Measurements from ENCODE around the gene PDE6G.

The PDE6G gene

DNA sequence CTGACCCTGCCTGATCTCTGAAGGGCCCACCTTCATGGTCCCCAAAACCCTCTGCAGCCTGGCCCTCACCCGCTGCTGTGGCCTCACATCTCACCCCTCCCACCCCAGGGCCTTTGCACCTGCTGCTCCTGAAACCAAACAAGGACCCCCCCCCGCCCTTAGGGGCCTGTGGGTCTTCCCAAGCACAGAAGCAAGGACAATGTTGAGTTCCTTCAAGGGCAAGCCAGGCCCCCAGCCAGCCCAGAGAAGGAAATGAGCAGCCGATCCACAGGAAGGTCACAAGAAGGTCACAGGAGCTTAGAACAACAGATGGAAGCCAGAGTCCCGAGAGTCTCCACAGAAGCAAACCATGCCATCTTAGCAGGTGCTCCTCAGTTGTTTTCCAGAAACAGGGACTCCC, 493 bp upstream of the PDE6G start:
- DNase-seq: no peak

GRCh38 chr17:81655378-81656117, 794 bp downstream of the PDE6G start:
- DNase-seq: no peak

GRCh38 chr17:81652906-81653771, 3.2 kb downstream of the PDE6G start:
- no peak for DNase-seq

DNA sequence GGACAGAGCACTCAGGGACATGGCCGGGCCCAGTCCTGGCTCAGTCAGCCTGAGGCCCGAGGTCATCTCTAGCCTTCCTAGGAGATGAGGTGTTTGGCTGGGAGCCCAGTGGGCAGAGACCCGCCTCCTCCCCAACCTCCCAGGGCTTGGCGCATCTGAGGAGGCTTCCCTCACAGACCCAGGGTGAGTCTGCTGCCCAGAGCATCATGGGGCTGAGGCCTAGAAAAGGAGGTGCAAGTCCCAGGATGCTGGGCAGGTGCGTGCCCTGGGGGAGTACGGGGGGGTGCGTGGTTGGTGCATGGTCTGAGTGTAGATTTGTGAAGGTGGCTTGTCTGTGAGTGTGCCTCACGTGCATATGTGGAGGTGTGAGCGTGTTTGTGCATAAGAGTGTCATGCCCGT, 4.7 kb downstream of the PDE6G start:
- no peak for DNase-seq

GRCh38 chr17:81650951-81651350, 5.4 kb downstream of the PDE6G start:
- DNase-seq: no peak

- DNase-seq: no peak
Measured at GRCh38 chr17:81648707-81649085, 7.6 kb downstream of the PDE6G start.

- DNase-seq: no peak
Measured at GRCh38 chr17:81648013-81648706, 8.2 kb downstream of the PDE6G start.

- DNase-seq: no peak
Measured at GRCh38 chr17:81647640-81648012, 8.7 kb downstream of the PDE6G start.

- no peak for DNase-seq
Measured at GRCh38 chr17:81646869-81647600, 9.3 kb downstream of the PDE6G start.

- DNase-seq: no peak
Measured at GRCh38 chr17:81644976-81645952, 11.1 kb downstream of the PDE6G start.

DNA sequence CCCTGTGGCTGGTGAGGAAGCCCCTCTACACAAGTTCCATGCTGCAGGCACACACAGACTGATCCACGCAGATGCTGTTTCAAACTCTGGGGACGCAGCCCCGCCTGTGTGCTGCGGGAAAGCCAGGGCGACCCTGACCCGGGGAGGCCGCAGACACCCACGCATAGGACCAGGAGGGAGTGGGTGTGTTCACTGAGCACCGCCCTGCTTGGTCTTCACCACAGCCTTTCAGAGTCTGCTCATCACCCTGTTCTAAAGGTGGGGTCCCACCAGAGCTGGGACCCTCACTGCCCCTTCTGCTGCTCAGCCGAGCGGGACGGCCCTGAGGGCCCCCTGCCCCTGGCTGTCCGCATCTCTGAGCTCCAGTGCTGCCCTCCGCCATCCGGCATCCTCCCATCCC, 11.8 kb downstream of the PDE6G start:
- DNase-seq: no peak

DNA sequence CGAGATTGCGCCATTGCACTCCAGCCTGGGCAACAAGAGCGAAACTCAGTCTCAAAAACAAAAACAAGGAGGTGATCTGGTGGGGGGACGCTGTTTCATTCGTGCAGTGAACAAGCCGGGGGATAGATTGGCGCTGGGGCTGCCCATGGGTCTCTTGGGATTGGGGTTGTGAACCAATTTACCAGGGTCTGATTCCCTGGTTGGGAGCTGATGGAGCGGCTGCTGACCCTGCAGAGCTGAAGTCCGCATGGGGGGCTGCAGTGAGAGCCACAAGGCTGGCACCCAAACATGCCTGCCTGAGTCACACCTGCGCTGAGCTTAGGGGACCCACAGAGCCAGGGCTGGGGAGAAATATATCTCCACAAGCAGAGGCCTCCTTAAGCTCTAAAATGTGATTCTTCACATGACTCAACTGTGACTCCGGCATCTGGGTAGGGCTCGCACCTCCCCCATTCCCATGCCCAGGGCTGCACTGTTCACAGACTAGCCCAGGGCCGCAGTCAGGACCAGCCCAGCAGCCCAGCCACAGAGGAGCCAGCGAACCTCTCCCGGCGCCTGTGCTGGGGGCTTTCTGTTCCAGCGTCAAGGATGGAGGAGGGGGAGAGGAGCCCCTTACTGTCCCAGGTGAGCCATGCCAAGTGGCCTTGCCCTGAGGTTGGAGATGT, 14.4 kb downstream of the PDE6G start:
- DNase-seq: no peak

DNA sequence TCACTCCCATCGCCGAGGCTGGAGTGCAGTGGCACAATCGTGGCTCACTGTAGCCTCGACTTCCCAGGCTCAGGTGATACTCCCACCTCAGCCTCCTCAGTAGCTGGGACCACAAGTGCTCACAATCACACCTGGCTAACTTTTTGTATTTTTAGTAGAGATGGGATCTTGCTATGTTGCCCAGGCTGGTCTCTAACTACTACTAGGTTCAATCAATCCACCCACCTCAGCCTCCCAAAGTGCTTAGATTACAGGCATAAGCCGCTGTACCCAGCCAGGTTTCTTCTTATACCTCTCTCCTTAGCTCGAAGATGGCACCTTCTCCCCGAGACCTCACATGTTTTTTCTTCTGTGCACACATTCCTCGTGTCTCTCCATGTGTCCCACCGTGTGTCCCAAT, 16.3 kb downstream of the PDE6G start:
- no peak for DNase-seq

DNA sequence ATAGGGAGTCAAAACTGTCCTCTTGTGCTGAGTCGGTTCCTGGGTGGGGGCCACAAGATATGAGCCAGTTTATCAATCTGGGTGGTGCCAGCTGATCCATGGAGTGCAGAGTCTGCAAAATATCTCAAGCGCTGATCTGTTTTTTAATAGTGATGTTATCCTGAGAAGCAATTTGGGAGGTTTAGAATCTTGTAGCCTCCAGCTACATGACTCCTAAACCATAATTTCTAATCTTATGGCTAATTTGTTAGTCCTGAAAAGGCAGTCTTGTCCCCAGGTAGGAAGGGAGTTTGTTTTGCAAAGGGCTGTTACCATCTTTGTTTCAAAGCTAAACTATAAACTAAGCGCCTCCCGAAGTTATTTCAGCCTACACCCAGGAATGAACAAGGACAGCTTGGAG, 17.7 kb downstream of the PDE6G start:
- DNase-seq: no peak

DNA sequence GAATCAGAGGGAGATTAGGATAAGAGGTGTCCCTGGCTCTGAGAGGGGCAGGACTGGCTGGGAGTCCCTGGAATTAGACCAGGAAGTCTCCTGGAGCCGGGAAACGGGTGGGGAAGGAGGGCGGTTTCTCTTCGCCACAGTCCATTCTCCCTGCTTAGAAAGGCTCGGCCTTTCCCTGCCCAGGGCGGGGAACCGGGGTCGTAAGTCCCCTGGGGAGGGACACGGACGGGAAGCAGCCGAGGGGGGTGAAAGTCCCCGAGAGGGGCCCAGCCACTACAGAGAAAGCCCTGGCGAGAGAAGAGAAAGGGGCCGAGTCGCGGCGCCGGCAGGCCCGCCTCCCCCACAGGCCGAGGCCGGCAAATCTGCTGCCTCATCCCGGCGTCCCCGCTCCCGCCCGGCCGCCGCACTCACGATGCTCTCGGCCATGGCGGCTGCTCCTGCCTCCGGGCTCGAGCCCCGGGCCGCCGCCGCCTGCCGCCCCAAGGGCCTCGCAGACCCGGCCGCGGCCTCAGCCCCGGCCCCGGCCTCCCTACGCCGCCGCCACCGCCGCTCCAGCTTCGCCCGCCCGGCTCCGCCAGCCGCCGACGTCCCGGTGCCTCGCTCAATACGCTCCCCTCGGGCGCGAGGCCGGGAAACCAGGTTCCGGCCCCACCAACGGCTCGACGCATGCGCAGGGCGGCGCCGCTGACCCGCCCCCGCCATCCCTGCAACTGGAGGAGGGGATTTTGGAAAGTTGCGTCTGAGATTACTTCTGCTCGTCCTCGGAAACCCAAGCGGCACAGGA, 19.6 kb downstream of the PDE6G start, which contains the start of the genes NPLOC4 and TSPAN10:
TSS of gene NPLOC4 (minus strand) at position 608 of the 784 bp plus-strand sequence. CDS start at position 426, 182 bp downstream.
TSS of gene TSPAN10 (plus strand) at position 692 of the 784 bp plus-strand sequence. CDS start 5,217 bp downstream, outside the sequence.
- DNase-seq: peak; percentile 61

GRCh38 chr17:81635973-81636504, 20.3 kb downstream of the PDE6G start:
- peak; percentile 7 for DNase-seq

DNA sequence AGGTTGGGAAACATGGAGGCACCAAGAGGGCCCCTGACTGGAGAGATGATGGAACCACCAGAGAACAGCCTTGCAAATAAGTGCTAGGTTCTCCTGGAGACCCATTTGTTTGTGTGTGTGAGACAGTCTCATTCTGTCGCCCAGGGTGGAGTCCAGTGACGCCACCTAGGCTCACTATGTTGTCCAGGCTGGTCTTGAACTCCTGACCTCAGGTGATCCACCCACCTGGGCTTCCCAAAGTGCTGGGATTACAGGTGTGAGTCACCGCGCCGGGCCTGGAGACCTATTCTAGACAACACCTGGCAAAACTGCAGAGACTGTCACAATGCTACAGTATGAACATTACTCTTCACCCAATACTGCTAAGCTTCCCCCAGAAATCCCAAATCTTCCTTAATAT, 20.9 kb downstream of the PDE6G start:
- DNase-seq: no peak

- no peak for DNase-seq
Measured at GRCh38 chr17:81631482-81631881, 24.9 kb downstream of the PDE6G start.

GRCh38 chr17:81630274-81630673, 26.1 kb downstream of the PDE6G start:
- no peak for DNase-seq

All from NCI-H1092 (cell line).